ENCODE measurements around the gene AIRE.
A peak's percentile ranks its signal among the peaks of the same experiment; 100 is the strongest.

- peak; percentile 41; the same call in 1 of the 2 replicates for TF ChIP-seq POLR2AphosphoS5 (IDR thresholded peaks at IDR 0.05; ENCODE audit: borderline replicate concordance, low read depth, low read length)
- TF ChIP-seq EZH2 (IDR thresholded peaks at IDR 0.05), result no peak
These were observed 14.7 kb downstream of the AIRE start for GRCh38 chr21:44300262-44300959.

Measured in SK-N-MC (cell line).